K562 (cell line): ENCODE results near the gene WDR55. TPM values are rescaled to one million over a fixed set of nuclear protein-coding genes. Genes with fewer than 3 reads are reported as not detected.
A peak's percentile ranks its signal among the peaks of the same experiment; 100 is the strongest.
"Not testable (repeated sequence)": the region's sequence is repeated elsewhere in the genome, so short reads cannot be mapped to it uniquely, and the experiment has no call there.

Experiments
- ATAC-seq: fragments of 200-7000 bp; cut with Tn5 transposase; 3 replicates; pipeline ENCODE4 v1.9.1; 2020; ENCODE audit warnings: moderate library complexity
- BruUV-seq: library from RNA; stranded (reverse); fragments of 400-500 nt; replicated peaks from 2 replicates; lab custom pipeline; 2021; lab: Mats Ljungman, UMichigan
- CTCF ChIA-PET: fragments of 300-600 bp; formaldehyde crosslinking; extraction: SDS; loops from one replicate; lab custom pipeline; 2021; ENCODE audit warnings: low intra/inter-chr PET ratio; lab: Yijun Ruan, JAX
- POLR2A ChIA-PET: fragments of 300-600, 350-650 bp; sonication (Branson Sonifier 250); formaldehyde crosslinking; extraction: SDS; loops from one replicate; lab custom pipeline; 2021; ENCODE audit warnings: antibody characterized with exemption, inconsistent platforms; lab: Yijun Ruan, JAX
- DNase-seq, 4 experiments: peaks; one replicate each; pipeline versions ENCODE4 v3.0.0 to v3.0.0-alpha.2; 2011 to 2018; ENCODE audit warnings: low spot score in 3 of 4, mixed read lengths in 3 of 4; ENCODE audit errors: extremely low read depth in 1 of 4
- FAIRE-seq: peaks from 2 replicates; lab custom pipeline; 2011; peaks lifted over from hg19 to GRCh38; lab: Jason Lieb, UNC
- H2AFZ ChIP-seq: 2 replicates; pipeline ENCODE4 v1.6.0; 2011; ENCODE audit warnings: low read depth, low read length, control low read depth, inconsistent platforms
- H3K27ac ChIP-seq: fragments of 200-600 bp; 3 replicates; pipeline ENCODE4 v1.8.0; 2011; ENCODE audit warnings: low read depth, mild to moderate bottlenecking, control low read depth, inconsistent platforms, low read length, moderate library complexity, mixed read lengths; ENCODE audit errors: extremely low read depth
- H3K27me3 ChIP-seq, 2 experiments: fragments of 300-600 bp in 1 of 2; 2 replicates in 1 of 2; 3 replicates in 1 of 2; pipeline versions ENCODE4 v1.6.0 to v1.8.0; 2011; ENCODE audit warnings: inconsistent platforms in 2 of 2, low read length in 2 of 2, mild to moderate bottlenecking in 1 of 2, mixed read lengths in 1 of 2, moderate library complexity in 1 of 2; ENCODE audit not compliant: control insufficient read depth in 2 of 2, insufficient read depth in 2 of 2
- H3K36me3 ChIP-seq: fragments of 300-600 bp; 3 replicates; pipeline ENCODE4 v1.8.0; 2011; ENCODE audit warnings: mild to moderate bottlenecking, low read length, inconsistent platforms; ENCODE audit not compliant: control insufficient read depth, insufficient read depth
- H3K4me1 ChIP-seq, 2 experiments: fragments of 200-600 bp in 1 of 2; replicated peaks in 1 of 2; 2 replicates in 1 of 2; 3 replicates in 1 of 2; pipeline versions ENCODE4 v1.5.1 to v1.8.0; 2011; ENCODE audit warnings: inconsistent platforms in 2 of 2, low read length in 2 of 2, mild to moderate bottlenecking in 1 of 2, mixed read lengths in 1 of 2, moderate library complexity in 1 of 2; ENCODE audit not compliant: control insufficient read depth in 2 of 2, insufficient read depth in 2 of 2
- H3K4me2 ChIP-seq: 2 replicates; pipeline ENCODE4 v1.6.1; 2011; ENCODE audit warnings: low read length, control low read depth, inconsistent platforms, mixed read lengths; ENCODE audit not compliant: insufficient read depth
- H3K4me3 ChIP-seq: fragments of 200-600 bp; sonication (generic), shearing (Covaris generic); 2 replicates; pipeline ENCODE4 v1.5.1; 2016; ENCODE audit warnings: control low read depth, inconsistent platforms
- H3K79me2 ChIP-seq: fragments of 200-600 bp; 3 replicates; pipeline ENCODE4 v1.8.0; 2011; ENCODE audit warnings: low read length, inconsistent platforms; ENCODE audit not compliant: control insufficient read depth, insufficient read depth
- H3K9ac ChIP-seq, 2 experiments: 2 replicates each; pipeline versions ENCODE4 v1.6.0 to v1.6.1; 2011; ENCODE audit warnings: low read depth in 2 of 2, low read length in 2 of 2, control low read depth in 1 of 2, inconsistent platforms in 1 of 2, mild to moderate bottlenecking in 1 of 2, mixed read lengths in 1 of 2; ENCODE audit not compliant: insufficient read depth in 1 of 2
- H3K9me1 ChIP-seq: one replicate; pipeline ENCODE4 v1.6.0; 2011; ENCODE audit warnings: inconsistent platforms, mild to moderate bottlenecking, low read length, moderate library complexity; ENCODE audit not compliant: control insufficient read depth, insufficient read depth
- H3K9me3 ChIP-seq: replicated peaks from 2 replicates; pipeline ENCODE4 v1.5.1; 2011; ENCODE audit warnings: low read depth, low read length, inconsistent platforms; ENCODE audit not compliant: control insufficient read depth, insufficient read depth
- H4K20me1 ChIP-seq: replicated peaks from 2 replicates; pipeline ENCODE4 v1.6.1; 2011; ENCODE audit warnings: low read length, inconsistent platforms, mixed read lengths; ENCODE audit not compliant: control insufficient read depth, insufficient read depth
- HNRNPH1 ChIP-seq: fragments of 200-400 bp; formaldehyde crosslinking; optimal IDR thresholded peaks from 2 replicates; pipeline ENCODE3; 2017; ENCODE audit warnings: low read depth, mild to moderate bottlenecking, low read length, moderate library complexity
- SUPT5H ChIP-seq: fragments of 450-650 bp; IDR thresholded peaks from 2 replicates; pipeline ENCODE4 v1.6.1; 2016
- WGBS: fragments of 100-300 bp; shearing (Covaris generic); methylation state at CpG from one replicate; pipeline ENCODE4 v1.1.6; 2016; ENCODE audit warnings: low coverage, mixed read lengths; ENCODE audit not compliant: insufficient coverage; ENCODE audit errors: missing lambda C conversion rate; 5-methylcytosine and 5-hydroxymethylcytosine counted together
- in situ Hi-C: fragments of 300-500 bp; cut with MboI; formaldehyde crosslinking; loops from 4 replicates; pipeline ENCODE4 v1.15.0; 2018; ENCODE audit warnings: inconsistent platforms, mixed read lengths
- intact Hi-C: fragments of 100-400 bp; cut with micrococcal nuclease; formaldehyde crosslinking; loops from 2 replicates; pipeline ENCODE4 v1.14.2; 2022
- polyA plus RNA-seq, 8 experiments: library from polyadenylated mRNA; depleted of rRNA in 4 of 8; stranded (reverse) in 5 of 8; unstranded in 3 of 8; fragments of >200 nt; fragmentation: Nextera tagmentation in 2 of 8; fragmentation: Illumina TruSeq in 1 of 8; extraction: Ambion mirVana in 2 of 8; extraction: Trizol in 1 of 8; gene quantifications; 2 replicates each; pipeline versions ENCODE4 v1.2.1 to v1.2.3, GENCODE V29; 2011 to 2014; ENCODE audit warnings: inconsistent platforms in 1 of 8, missing spikeins in 1 of 8
- total RNA-seq, 7 experiments: library from RNA; depleted of rRNA in 6 of 7; stranded (reverse); fragments of >200 nt in 6 of 7; fragmentation: Illumina TruSeq in 2 of 7; extraction: Trizol in 2 of 7; gene quantifications; 2 replicates each; pipeline versions ENCODE4 v1.2.1 to v1.2.3, GENCODE V29; 2011 to 2021; ENCODE audit warnings: low replicate concordance in 1 of 7

WDR55 gene
- total and polyA plus RNA-seq, 9 of the 15 experiments (the other 6 are each of a cell fraction or from before 2014, with no cell fraction given) = 5.2 to 45.0 (median 29.3) TPM

GRCh38 chr5:140707812-140708211, 43.1 kb downstream of the WDR55 start:
- Histone ChIP-seq H3K4me2 (no peak overlapping the region), H3K79me2 (no peaks in the 10 kb centered on the region), H4K20me1 (no peaks in the 10 kb centered on the region), H3K27ac (peak overlapping the region; percentile 17; the same call in 1 of the 3 replicates), H3K9me3 (no peaks in the 10 kb centered on the region), H2AFZ (no peak overlapping the region), H3K9ac (no peak overlapping the region), H3K9me1 (no peaks in the 10 kb centered on the region), H3K4me3 (no peak overlapping the region), H3K4me1 (peaks cover 0 to 10% of the 10 kb centered on the region in 2 experiments; a peak in 4 of 5 replicates), H3K36me3 (peaks cover 47% of the 10 kb centered on the region), H3K27me3 (no peaks in the 10 kb centered on the region)
- ChIA-PET POLR2A (interaction anchor here (1.0 to 1.7 kb wide), 2 partner anchors 17 to 35 kb away, joined by 3 to 5 read pairs; partner anchors contain the start of genes DND1, HARS1 and HARS2), CTCF (no interaction called here)
- intact Hi-C loops (no loop called here), in situ Hi-C loops (no loop called here)
- WGBS = 86% methylated on average over 4 of the region's 4 CpGs
- no peak for FAIRE-seq
- BruUV-seq = no TSS peak
- peak; percentile 46; the same call in 1 of the 2 replicates for TF ChIP-seq SUPT5H
- no peak for TF ChIP-seq HNRNPH1
- no peak for ATAC-seq
- no peak for DNase-seq

GRCh38 chr5:140708787-140709186, 44.1 kb downstream of the WDR55 start:
- intact Hi-C loops = not testable (repeated sequence)

More at GRCh38 chr5:140708787-140709186, 44.1 kb downstream of the WDR55 start:
- Histone ChIP-seq H3K36me3 (peaks cover 37% of the 10 kb centered on the region), H3K4me1 (peaks cover 0 to 10% of the 10 kb centered on the region in 2 experiments; a peak in 4 of 5 replicates)
- H3K9me1 ChIP-seq, H3K9me3 ChIP-seq, in situ Hi-C loops, H3K79me2 ChIP-seq, H3K27ac ChIP-seq, FAIRE-seq, H3K4me3 ChIP-seq, H3K4me2 ChIP-seq, H3K27me3 ChIP-seq, BruUV-seq, H2AFZ ChIP-seq, CTCF ChIA-PET, ATAC-seq, DNase-seq, H3K9ac ChIP-seq, H4K20me1 ChIP-seq: not testable (repeated sequence)
- POLR2A ChIA-PET = interaction anchor here (1.0 to 1.7 kb wide), 4 partner anchors 9 to 36 kb away, joined by 3 to 5 read pairs (median 4); partner anchors contain the start of genes DND1, HARS1, HARS2 and ZMAT2
- 92% methylated on average over 8 of the region's 9 CpGs for WGBS
